ENCODE measurements around the gene GOSR1. TPM values are rescaled to one million over a fixed set of nuclear protein-coding genes. Genes with fewer than 3 reads are reported as not detected.
"Not testable (repeated sequence)": the region's sequence is repeated elsewhere in the genome, so short reads cannot be mapped to it uniquely, and the experiment has no call there.

Gene GOSR1
- total RNA-seq, 1 donor from 2014 or later: 31.4 TPM

DNA sequence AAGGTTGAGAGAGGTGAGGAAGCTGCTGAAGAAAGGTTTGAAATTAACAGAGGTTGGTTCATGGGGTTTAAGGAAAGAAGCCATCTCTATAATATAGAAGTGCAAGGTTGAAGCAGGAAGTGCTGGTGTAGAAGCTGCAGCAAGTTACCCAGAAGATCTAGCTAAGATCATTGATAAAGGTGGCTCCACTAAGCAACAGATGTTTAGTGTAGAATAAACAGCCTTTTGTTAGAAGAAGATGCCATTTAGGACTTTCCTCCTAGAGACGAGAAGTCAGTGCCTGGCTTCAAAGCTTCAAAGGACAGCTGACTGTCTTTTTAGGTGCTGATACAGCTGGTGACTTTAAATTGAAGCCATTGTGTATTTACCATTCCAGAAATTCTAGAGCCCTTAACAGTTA is 29.3 kb downstream of the GOSR1 start:
- ATAC-seq: no peak

- ATAC-seq: no peak
These were observed 36.1 kb downstream of the GOSR1 start for GRCh38 chr17:30513346-30513745.

GRCh38 chr17:30514895-30515596 is 37.8 kb downstream of the GOSR1 start:
- ATAC-seq: no peak

- no peak for ATAC-seq
These were observed 40.6 kb downstream of the GOSR1 start for GRCh38 chr17:30517786-30518185.

DNA sequence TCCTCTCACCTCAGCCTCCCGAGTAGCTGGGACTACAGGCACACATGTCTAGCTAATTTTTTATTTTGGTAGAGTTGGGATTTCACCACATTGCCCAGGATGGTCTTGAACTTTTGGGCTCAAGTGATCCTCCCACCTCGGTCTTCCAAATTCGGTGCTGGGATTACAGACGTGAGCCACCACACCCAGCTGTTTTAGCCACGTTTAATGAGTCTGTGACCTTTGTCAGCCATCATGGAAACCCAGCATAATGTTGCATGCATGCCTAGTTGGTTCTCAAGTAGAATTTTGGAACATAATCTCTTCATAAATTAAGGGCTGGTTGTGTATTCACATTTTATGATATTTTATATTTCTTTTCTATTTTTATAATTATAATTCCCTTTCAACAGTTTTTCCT is 42.0 kb downstream of the GOSR1 start:
- no peak for ATAC-seq

- no peak for ATAC-seq
These were observed 42.5 kb downstream of the GOSR1 start for GRCh38 chr17:30519707-30520106.

DNA sequence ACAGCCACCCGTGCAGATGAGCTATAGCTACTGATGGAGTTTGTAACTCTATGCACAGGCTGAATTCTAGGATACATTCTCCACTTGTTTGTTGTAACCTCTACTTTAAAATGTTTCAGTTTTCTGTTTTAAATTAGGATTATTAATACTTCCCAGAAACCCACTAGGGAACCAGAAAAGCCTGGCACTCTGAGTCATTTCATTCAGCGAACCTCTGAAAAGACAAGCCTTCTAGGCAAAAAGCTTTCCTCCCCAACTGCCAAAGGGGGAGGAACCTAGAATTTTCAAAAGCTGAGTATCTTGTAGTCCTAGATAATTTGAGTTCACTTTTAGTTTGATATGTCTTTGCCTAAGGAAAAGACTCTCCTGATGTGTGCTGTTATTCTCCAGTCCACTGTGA is 43.2 kb downstream of the GOSR1 start:
- no peak for ATAC-seq

DNA sequence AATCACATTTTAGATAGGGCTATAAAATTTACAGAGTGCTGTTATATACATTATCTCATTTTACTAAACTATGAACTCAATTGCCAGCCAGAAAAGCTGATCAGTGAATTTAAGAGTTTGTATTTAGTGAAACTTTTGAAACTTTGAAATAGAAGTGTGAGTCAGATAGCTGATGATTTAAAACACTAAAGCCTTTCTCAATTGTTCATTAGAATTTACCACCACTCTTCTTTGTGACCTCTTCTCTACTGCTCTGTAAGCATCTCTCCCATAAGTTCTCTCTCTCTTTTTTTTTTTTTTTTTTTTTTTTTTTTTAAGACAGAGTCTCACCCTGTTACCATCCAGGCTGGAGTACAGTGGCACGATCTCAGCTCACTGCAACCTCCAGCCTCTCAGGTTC is 43.7 kb downstream of the GOSR1 start:
- no peak for ATAC-seq

GRCh38 chr17:30521766-30522165 is 44.6 kb downstream of the GOSR1 start:
- ATAC-seq: no peak

DNA sequence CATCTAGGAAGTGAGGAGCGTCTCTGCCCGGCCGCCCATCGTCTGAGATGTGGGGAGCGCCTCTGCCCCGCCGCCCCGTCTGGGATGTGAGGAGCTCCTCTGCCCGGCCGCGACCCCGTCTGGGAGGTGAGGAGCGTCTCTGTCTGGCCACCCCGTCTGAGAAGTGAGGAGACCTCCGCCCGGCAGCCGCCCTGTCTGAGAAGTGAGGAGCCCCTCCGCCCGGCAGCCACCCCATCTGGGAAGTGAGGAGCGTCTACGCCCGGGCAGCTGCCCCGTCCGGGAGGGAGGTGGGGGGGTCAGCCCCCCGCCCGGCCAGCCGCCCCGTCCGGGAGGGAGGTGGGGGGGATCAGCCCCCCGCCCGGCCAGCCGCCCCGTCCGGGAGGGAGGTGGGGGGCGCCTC is 46.0 kb downstream of the GOSR1 start:
- not testable (repeated sequence) for ATAC-seq

- no peak for ATAC-seq
These were observed 47.6 kb downstream of the GOSR1 start for GRCh38 chr17:30524847-30525246.

DNA sequence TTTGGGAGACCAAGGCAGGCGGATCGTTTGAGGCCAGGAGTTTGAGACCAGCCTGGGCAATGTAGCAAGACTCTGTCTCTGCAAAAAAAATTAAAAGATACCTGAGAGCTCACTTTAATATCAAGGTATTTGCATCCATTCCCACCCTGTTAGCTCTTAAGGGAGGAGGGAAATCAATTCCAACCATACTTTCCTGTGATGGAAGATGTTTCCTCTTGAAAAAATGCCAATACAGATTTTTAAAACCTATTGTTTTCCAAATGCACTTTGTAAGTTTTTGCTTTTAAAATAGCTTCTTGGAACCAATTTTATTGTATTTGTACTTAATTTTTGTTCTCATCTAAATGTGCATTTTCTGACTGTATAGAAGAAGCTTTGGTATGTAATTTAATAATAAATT is 49.2 kb downstream of the GOSR1 start:
- ATAC-seq: no peak

GRCh38 chr17:30528701-30529100 is 51.5 kb downstream of the GOSR1 start:
- not testable (repeated sequence) for ATAC-seq

- no peak for ATAC-seq
These were observed 53.3 kb downstream of the GOSR1 start for GRCh38 chr17:30530346-30531025.

DNA sequence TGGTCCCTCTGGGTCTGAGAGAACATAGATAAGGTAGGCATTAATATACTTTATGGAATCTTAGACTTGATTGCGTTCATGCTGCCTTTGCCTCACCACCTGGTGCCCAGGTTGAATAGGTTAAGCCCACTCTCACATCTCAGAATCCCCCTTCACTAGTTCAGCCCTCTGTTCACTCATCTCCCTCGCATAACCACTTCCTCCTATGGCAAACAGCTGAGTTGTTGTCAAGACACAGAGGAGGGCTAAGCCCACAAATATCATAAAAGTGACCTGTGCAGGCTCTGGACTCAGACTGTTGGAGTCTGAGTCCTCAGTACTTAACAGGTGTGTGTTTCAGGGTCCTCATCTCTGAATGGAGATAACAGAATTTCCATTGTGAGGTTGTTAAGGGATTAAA is 55.7 kb downstream of the GOSR1 start:
- no peak for ATAC-seq

DNA sequence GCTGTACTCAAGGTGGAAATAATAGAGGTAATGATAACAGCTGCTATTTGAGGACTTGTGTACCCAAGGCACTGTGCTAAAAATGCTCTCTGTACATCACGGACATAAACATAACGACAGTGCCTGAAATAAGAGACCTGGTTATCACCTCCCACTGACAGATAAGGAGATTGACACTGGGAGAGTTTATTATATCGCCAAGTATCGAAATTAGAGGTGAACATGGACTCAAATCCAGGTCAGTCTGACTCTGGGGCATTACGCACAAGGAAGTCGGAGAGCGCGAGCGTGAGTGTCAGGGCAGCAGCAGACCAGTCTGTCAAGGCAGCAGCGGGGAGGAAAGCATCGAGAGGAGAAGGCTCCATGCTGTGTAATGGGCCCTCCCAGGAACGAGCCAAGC is 57.1 kb downstream of the GOSR1 start:
- ATAC-seq: no peak

GRCh38 chr17:30534938-30535921 is 58.0 kb downstream of the GOSR1 start:
- no peak for ATAC-seq

DNA sequence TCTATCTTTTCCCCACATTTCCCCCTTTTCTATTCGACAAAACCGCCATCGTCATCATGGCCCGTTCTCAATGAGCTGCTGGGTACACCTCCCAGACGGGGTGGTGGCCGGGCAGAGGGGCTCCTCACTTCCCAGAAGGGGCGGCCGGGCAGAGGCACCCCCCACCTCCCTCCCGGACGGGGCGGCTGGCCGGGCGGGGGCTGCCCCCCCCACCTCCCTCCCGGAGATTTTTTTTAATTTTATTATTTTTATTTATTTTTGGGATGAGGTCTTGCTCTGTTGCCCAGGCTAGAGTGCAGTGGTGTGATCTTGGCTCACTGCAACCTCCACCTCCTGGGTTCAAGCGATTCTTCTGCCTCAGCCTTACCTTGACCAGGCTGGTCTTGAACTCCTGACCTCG is 59.6 kb downstream of the GOSR1 start:
- not testable (repeated sequence) for ATAC-seq

- not testable (repeated sequence) for ATAC-seq
These were observed 60.5 kb downstream of the GOSR1 start for GRCh38 chr17:30537667-30538066.

- no peak for ATAC-seq
These were observed 64.6 kb downstream of the GOSR1 start for GRCh38 chr17:30541802-30542201.

- no peak for ATAC-seq
These were observed 66.2 kb downstream of the GOSR1 start for GRCh38 chr17:30543456-30543855.

DNA sequence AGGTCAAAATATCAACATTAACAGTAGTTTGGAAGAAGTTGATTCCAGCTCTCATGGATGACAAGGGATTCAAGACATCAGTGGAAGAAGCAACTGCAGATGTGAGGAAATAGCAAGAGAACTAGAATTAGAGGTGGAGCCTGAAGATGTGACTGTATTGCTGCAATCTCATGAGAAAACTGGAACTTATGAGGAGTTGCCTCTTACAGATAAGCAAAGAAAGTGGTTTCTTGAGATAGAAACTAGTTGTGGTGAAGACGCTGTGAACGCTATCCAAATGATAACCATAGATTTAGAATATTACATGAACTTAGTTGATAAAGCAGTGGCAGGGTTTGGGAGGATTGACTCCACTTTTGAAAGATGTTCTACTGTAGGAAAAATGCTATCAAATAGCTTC is 67.8 kb downstream of the GOSR1 start:
- no peak for ATAC-seq
